ENCODE data around the gene KRT86. TPM values are rescaled to one million over a fixed set of nuclear protein-coding genes. Genes with fewer than 3 reads are reported as not detected.

The KRT86 gene
- total RNA-seq, 3 donors from 2014 or later (not counting 1 experiment from before 2014, with no cell fraction given) = 2.0 to 3.6 (median 2.7) TPM

GRCh38 chr12:52311285-52311648, 36.8 kb downstream of the KRT86 start:
- DNase-seq (no peak), ATAC-seq (no peak)
- peaks cover 29 to 43% of the 10 kb centered on the region in 2 donors for H3K4me1 Mint-ChIP-seq
- intact Hi-C loops (cut with micrococcal nuclease) = no loop called here
- WGBS (ENCODE audit: insufficient coverage) = 94% methylated on average over 3 of the region's 3 CpGs
- H3K27me3 Mint-ChIP-seq (ENCODE audit: low read depth in 2 of 2) = peaks cover 11 to 58% of the 10 kb centered on the region in 2 donors
- no peaks in the 10 kb centered on the region for H3K9me3 ChIP-seq (ENCODE audit: control insufficient read depth, insufficient read depth, low read length)
- H3K27ac Mint-ChIP-seq = no peak overlapping the region
- peaks cover 24% of the 10 kb centered on the region for H3K27me3 ChIP-seq (ENCODE audit: control insufficient read depth, insufficient read depth, low read length)
- no peaks in the 10 kb centered on the region for H3K9me3 Mint-ChIP-seq
- TF ChIP-seq, protein P1, sequence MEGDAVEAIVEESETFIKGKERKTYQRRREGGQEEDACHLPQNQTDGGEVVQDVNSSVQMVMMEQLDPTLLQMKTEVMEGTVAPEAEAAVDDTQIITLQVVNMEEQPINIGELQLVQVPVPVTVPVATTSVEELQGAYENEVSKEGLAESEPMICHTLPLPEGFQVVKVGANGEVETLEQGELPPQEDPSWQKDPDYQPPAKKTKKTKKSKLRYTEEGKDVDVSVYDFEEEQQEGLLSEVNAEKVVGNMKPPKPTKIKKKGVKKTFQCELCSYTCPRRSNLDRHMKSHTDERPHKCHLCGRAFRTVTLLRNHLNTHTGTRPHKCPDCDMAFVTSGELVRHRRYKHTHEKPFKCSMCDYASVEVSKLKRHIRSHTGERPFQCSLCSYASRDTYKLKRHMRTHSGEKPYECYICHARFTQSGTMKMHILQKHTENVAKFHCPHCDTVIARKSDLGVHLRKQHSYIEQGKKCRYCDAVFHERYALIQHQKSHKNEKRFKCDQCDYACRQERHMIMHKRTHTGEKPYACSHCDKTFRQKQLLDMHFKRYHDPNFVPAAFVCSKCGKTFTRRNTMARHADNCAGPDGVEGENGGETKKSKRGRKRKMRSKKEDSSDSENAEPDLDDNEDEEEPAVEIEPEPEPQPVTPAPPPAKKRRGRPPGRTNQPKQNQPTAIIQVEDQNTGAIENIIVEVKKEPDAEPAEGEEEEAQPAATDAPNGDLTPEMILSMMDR (IDR thresholded peaks at IDR 0.05) = no peak
- H3K4me1 ChIP-seq (ENCODE audit: control insufficient read depth, insufficient read depth, low read length) = peaks cover 17% of the 10 kb centered on the region
- no peak overlapping the region for H3K4me3 Mint-ChIP-seq
- no peaks in the 10 kb centered on the region for H3K36me3 ChIP-seq (ENCODE audit: control insufficient read depth, insufficient read depth, low read length)
- no peak overlapping the region for H3K27ac ChIP-seq (ENCODE audit: low read length)
- no peaks in the 10 kb centered on the region for H3K36me3 Mint-ChIP-seq
- H3K4me3 ChIP-seq (ENCODE audit: low read length) = no peak overlapping the region

DNA sequence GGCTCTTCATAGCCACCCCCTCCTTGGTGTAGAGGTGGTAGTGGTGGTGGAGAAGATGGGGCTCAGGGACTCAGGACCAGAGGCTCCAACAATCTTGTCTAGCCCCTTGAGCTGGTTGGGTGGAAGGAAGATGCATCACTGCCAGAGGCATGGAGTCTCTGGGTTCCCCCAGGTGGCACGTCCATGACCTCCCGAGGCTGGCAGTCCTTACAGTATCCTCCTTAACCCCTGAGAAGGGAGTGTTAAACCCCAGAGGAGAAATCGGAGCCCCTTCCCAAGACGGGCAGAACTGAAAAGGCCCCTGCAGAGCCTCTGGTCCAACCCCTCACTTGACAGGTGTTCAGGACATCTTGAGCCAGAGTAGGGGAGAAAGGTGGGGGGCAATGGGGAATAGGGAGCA, 37.6 kb downstream of the KRT86 start:
- peaks cover 21 to 34% of the 10 kb centered on the region in 2 donors for H3K4me1 Mint-ChIP-seq
- intact Hi-C loops (cut with micrococcal nuclease) = no loop called here
- no peaks in the 10 kb centered on the region for H3K36me3 Mint-ChIP-seq
- TF ChIP-seq, protein P1 (IDR thresholded peaks at IDR 0.05) = no peak
- DNase-seq (no peak), ATAC-seq (no peak)
- Histone ChIP-seq H3K4me3 (ENCODE audit: low read length) (no peak overlapping the region), H3K4me1 (ENCODE audit: control insufficient read depth, insufficient read depth, low read length) (peaks cover 15% of the 10 kb centered on the region), H3K27me3 (ENCODE audit: control insufficient read depth, insufficient read depth, low read length) (peaks cover 24% of the 10 kb centered on the region), H3K27ac (ENCODE audit: low read length) (no peak overlapping the region), H3K9me3 (ENCODE audit: control insufficient read depth, insufficient read depth, low read length) (no peaks in the 10 kb centered on the region), H3K36me3 (ENCODE audit: control insufficient read depth, insufficient read depth, low read length) (no peaks in the 10 kb centered on the region)
- H3K4me3 Mint-ChIP-seq = no peak overlapping the region
- no peaks in the 10 kb centered on the region for H3K9me3 Mint-ChIP-seq
- H3K27ac Mint-ChIP-seq = peak overlapping the region in 1 of 2 donors; percentile 21
- H3K27me3 Mint-ChIP-seq (ENCODE audit: low read depth in 2 of 2) = peaks cover 11 to 56% of the 10 kb centered on the region in 2 donors
- WGBS (ENCODE audit: insufficient coverage) = 84% methylated on average over 4 of the region's 4 CpGs

DNA sequence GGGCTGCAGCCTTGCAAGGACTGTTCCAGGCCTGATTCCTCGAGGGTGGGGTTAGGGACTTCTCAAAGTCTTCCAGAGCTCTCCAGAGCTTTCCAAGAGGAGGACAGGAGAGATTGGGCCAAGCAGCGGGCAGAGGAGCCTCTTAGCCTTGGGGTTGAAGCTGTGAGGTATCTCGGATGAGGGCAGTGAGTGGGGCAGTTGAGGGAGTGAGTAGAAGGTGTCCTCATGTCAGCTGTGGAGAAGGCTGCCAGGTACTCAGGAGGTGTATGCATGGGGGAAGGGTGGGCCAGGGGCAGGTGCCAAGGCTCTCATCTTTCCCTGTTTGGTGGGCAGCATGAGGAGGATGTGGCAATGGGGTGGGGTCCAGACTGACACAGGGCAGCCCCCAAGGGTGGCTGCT, 39.0 kb downstream of the KRT86 start:
- Mint-ChIP-seq H3K36me3 (no peaks in the 10 kb centered on the region), H3K9me3 (no peaks in the 10 kb centered on the region), H3K4me3 (no peak overlapping the region), H3K27me3 (ENCODE audit: low read depth in 2 of 2) (peaks cover 11 to 49% of the 10 kb centered on the region in 2 donors), H3K4me1 (peaks cover 8 to 31% of the 10 kb centered on the region in 2 donors), H3K27ac (no peak overlapping the region)
- H3K27ac ChIP-seq (ENCODE audit: low read length) = no peak overlapping the region
- no peak overlapping the region for H3K4me3 ChIP-seq (ENCODE audit: low read length)
- H3K36me3 ChIP-seq (ENCODE audit: control insufficient read depth, insufficient read depth, low read length) = no peaks in the 10 kb centered on the region
- H3K9me3 ChIP-seq (ENCODE audit: control insufficient read depth, insufficient read depth, low read length) = no peaks in the 10 kb centered on the region
- TF ChIP-seq, protein P1 (IDR thresholded peaks at IDR 0.05) = no peak
- intact Hi-C loops (cut with micrococcal nuclease) = no loop called here
- DNase-seq (no peak), ATAC-seq (no peak)
- H3K27me3 ChIP-seq (ENCODE audit: control insufficient read depth, insufficient read depth, low read length) = peaks cover 15% of the 10 kb centered on the region
- WGBS (ENCODE audit: insufficient coverage) = 74% methylated on average over 3 of the region's 3 CpGs
- peaks cover 8% of the 10 kb centered on the region for H3K4me1 ChIP-seq (ENCODE audit: control insufficient read depth, insufficient read depth, low read length)

- WGBS (ENCODE audit: insufficient coverage) = 92% methylated on average over 9 of the region's 9 CpGs
- Mint-ChIP-seq H3K36me3 (no peaks in the 10 kb centered on the region), H3K4me3 (no peak overlapping the region), H3K27me3 (ENCODE audit: low read depth in 2 of 2) (peaks cover 11 to 48% of the 10 kb centered on the region in 2 donors), H3K4me1 (peaks cover 4 to 30% of the 10 kb centered on the region in 2 donors), H3K9me3 (no peaks in the 10 kb centered on the region), H3K27ac (no peak overlapping the region)
- intact Hi-C loops (cut with micrococcal nuclease) = no loop called here
- DNase-seq (no peak), ATAC-seq (no peak)
- H3K27me3 ChIP-seq (ENCODE audit: control insufficient read depth, insufficient read depth, low read length) = peaks cover 15% of the 10 kb centered on the region
- no peaks in the 10 kb centered on the region for H3K9me3 ChIP-seq (ENCODE audit: control insufficient read depth, insufficient read depth, low read length)
- TF ChIP-seq, protein P1 (IDR thresholded peaks at IDR 0.05) = no peak
- H3K4me1 ChIP-seq (ENCODE audit: control insufficient read depth, insufficient read depth, low read length) = peaks cover 3% of the 10 kb centered on the region
- no peaks in the 10 kb centered on the region for H3K36me3 ChIP-seq (ENCODE audit: control insufficient read depth, insufficient read depth, low read length)
- no peak overlapping the region for H3K4me3 ChIP-seq (ENCODE audit: low read length)
- no peak overlapping the region for H3K27ac ChIP-seq (ENCODE audit: low read length)
Measured at GRCh38 chr12:52313926-52314325, 39.5 kb downstream of the KRT86 start.
